MM.1S (cell line): ENCODE data around the gene CPN2.

ENCODE experiments used
- CTCF ChIP-seq: fragments of 300-600 bp; sonication (generic); IDR thresholded peaks from 2 replicates; pipeline ENCODE4 v1.5.1; 2016; ENCODE audit warnings: antibody characterized with exemption, low read length, mixed read lengths
- EZH2 ChIP-seq: fragments of 300-600 bp; sonication (generic); optimal IDR thresholded peaks from 2 replicates; pipeline ENCODE3; 2017; ENCODE audit warnings: low read depth, mild to moderate bottlenecking, antibody characterized with exemption, low read length, mixed read lengths

- TF ChIP-seq CTCF (no peak), EZH2 (no peak)
Measured at GRCh38 chr3:194379231-194379630, 28.1 kb upstream of the CPN2 start.
